Measurements from ENCODE around the gene GEMIN7. TPM values are rescaled to one million over a fixed set of nuclear protein-coding genes. Genes with fewer than 3 reads are reported as not detected.

Gene GEMIN7
- total RNA-seq, 1 donor from 2014 or later = 38.7 TPM

DNA sequence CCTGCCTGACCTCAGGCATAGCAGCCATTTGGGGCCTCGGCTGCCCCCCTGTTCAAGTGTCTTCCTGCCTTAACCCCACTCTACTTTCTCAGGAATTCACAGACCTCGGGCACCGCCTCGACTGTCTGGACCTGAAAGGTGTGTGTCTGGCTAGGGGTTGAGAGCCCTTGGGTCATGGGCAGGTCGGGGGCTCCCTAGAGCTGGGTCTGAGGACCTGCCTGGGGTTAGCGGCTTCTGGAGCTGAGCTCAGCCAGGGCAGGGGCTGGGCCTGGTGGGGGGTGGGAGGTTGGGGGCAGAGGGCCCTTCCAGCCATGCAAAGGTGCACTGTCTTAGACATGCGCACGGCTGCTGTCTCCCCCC lies 61.1 kb downstream of the GEMIN7 start:
- DNase-seq (no peak), ATAC-seq (ENCODE audit: low read depth) (no peak)
- H3K36me3 Mint-ChIP-seq (ENCODE audit: low read depth) = peaks cover 21% of the 10 kb centered on the region
- TF ChIP-seq CTCF (IDR thresholded peaks at IDR 0.05) = no peak
- H3K27me3 Mint-ChIP-seq = no peaks in the 10 kb centered on the region
- intact Hi-C loops (cut with micrococcal nuclease) = no loop called here
- H3K27ac Mint-ChIP-seq = no peak overlapping the region
- no peak overlapping the region for H3K4me3 Mint-ChIP-seq
- CTCF ChIA-PET = no interaction called here
- POLR2A ChIA-PET = no interaction called here
- H3K9me3 Mint-ChIP-seq = no peaks in the 10 kb centered on the region
- peaks cover 30% of the 10 kb centered on the region for H3K4me1 Mint-ChIP-seq

DNA sequence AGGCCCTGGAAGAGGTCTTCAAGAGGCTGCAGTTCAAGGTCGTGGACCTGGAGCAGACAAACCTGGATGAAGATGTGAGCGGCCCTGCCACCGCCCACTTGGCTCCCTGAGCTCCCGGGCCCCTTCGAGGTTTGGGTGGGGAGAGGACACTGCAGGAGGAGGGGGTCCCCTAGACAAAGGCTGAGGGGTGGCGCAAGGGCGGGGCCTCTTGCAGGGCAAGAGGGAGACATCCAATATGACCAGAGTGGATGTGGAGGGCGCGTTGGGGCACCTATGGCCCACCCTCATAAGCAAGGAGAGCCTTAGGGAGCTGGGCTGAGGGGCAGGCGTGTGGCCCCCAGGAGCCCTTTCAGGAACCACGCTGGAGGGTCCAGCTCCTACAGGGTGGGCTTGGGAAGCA lies 61.5 kb downstream of the GEMIN7 start:
- Mint-ChIP-seq H3K27me3 (no peaks in the 10 kb centered on the region), H3K36me3 (ENCODE audit: low read depth) (peaks cover 21% of the 10 kb centered on the region), H3K9me3 (no peaks in the 10 kb centered on the region), H3K27ac (no peak overlapping the region), H3K4me1 (peaks cover 26% of the 10 kb centered on the region), H3K4me3 (no peak overlapping the region)
- CTCF ChIA-PET = no interaction called here
- ATAC-seq (ENCODE audit: low read depth) (no peak), DNase-seq (no peak)
- intact Hi-C loops (cut with micrococcal nuclease) = no loop called here
- TF ChIP-seq CTCF (IDR thresholded peaks at IDR 0.05) = no peak
- POLR2A ChIA-PET = no interaction called here

Other genes with a start within 250 kb of the GEMIN7 start
- 0.17 and 0.35 TPM in 2 replicates for gene NECTIN2, start 233.0 kb upstream of the GEMIN7 start, total RNA-seq
- gene TOMM40, start 188.0 kb upstream of the GEMIN7 start, total RNA-seq = 80.6 and 81.7 TPM in 2 replicates
- not detected in 2 replicates for gene APOE, start 173.5 kb upstream of the GEMIN7 start, total RNA-seq
- 1.2 and 1.7 TPM in 2 replicates for gene APOC1, start 164.7 kb upstream of the GEMIN7 start, total RNA-seq
- not detected in 2 replicates for gene APOC4, start 137.0 kb upstream of the GEMIN7 start, total RNA-seq
- gene APOC2, start 133.2 kb upstream of the GEMIN7 start, total RNA-seq = not detected in 2 replicates
- gene CLPTM1, start 123.9 kb upstream of the GEMIN7 start, total RNA-seq = 87.0 and 92.1 TPM in 2 replicates
- 117 and 135 TPM in 2 replicates for gene RELB, start 77.8 kb upstream of the GEMIN7 start, total RNA-seq
- gene CLASRP, start 40.2 kb upstream of the GEMIN7 start, total RNA-seq = 133 and 172 TPM in 2 replicates
- gene ZNF296, start 2.8 kb upstream of the GEMIN7 start, total RNA-seq = 27.8 and 28.0 TPM in 2 replicates
- 18.8 and 27.2 TPM in 2 replicates for gene PPP1R37, start 13.9 kb downstream of the GEMIN7 start, total RNA-seq
- 0.11 and 0.12 TPM in 2 replicates for gene NKPD1, start 81.7 kb downstream of the GEMIN7 start, total RNA-seq
- 51.8 and 56.0 TPM in 2 replicates for gene TRAPPC6A, start 99.0 kb downstream of the GEMIN7 start, total RNA-seq
- gene BLOC1S3, start 99.5 kb downstream of the GEMIN7 start, total RNA-seq = 15.6 and 16.5 TPM in 2 replicates
- gene EXOC3L2, start 166.1 kb downstream of the GEMIN7 start, total RNA-seq = not detected in 2 replicates
- 26.0 and 28.0 TPM in 2 replicates for gene MARK4, start 172.0 kb downstream of the GEMIN7 start, total RNA-seq
- gene CKM, start 243.6 kb downstream of the GEMIN7 start, total RNA-seq = not detected in 2 replicates